Mammary epithelial cell (primary cell): ENCODE results near the gene DRAP1.

Experiments
- CTCF ChIP-seq, 2 donors: IDR thresholded peaks in 1 of 2; conservative IDR thresholded peaks in 1 of 2; 2 replicates each; pipeline ENCODE4 v1.5.1; 2011 to 2012; ENCODE audit warnings: inconsistent platforms in 2 of 2, low read length in 2 of 2, mild to moderate bottlenecking in 2 of 2, control low read depth in 1 of 2, low read depth in 1 of 2; ENCODE audit not compliant: insufficient read depth in 1 of 2; ENCODE audit errors: extremely low read depth in 1 of 2
- EZH2 ChIP-seq: IDR thresholded peaks from 2 replicates; pipeline ENCODE4 v1.6.1; 2012; ENCODE audit warnings: low read length, inconsistent platforms, borderline replicate concordance

GRCh38 chr11:65931773-65932557 is 12.7 kb downstream of the DRAP1 start:
- TF ChIP-seq CTCF (conservative IDR thresholded peaks at IDR 0.05 in 1 of 2, IDR thresholded peaks at IDR 0.05 in 1 of 2; ENCODE audit: extremely low read depth in 1 of 2, insufficient read depth in 1 of 2, low read depth in 1 of 2, low read length in 2 of 2) (no peak), EZH2 (no peak)
